ENCODE results near the gene GCHFR.
A peak's percentile ranks its signal among the peaks of the same experiment; 100 is the strongest.

GCHFR gene

GRCh38 chr15:40775740-40776536, 12.1 kb downstream of the GCHFR start:
- DNase-seq (ENCODE audit: low read depth, low spot score), result no peak

DNA sequence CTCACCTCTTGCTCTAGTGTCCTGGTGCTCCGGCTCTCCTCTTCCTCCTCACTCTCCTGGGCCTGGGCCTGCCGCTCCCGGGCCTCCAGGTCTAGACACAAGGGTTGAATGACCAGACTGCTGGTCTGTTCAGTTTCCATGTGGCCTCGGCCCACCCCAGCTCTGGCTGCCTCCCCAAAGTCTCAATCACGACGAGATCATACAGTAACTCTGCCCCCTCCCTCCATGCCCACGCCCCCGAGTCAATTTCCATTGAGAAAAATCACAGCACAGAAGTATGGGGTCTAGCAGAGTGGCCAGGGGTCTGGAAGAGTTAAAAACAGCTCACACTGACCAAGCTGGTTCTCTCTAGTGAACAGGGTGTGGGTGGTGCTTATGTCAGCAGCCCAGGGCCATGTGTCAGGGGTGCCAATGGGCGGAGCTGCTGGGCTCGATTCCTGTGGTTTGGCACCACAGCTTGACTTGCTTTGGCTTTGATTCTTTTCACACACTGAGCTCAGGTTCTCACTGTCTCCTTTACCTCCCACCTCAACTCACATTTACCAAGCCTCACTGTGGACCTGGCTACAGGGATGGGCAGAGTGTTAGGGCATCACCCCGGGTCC, 12.8 kb downstream of the GCHFR start:
- DNase-seq (ENCODE audit: low read depth, low spot score), result no peak

- DNase-seq (ENCODE audit: low read depth, low spot score), result peak; percentile 54
Measured at GRCh38 chr15:40782609-40783227, 18.9 kb downstream of the GCHFR start.

DNA sequence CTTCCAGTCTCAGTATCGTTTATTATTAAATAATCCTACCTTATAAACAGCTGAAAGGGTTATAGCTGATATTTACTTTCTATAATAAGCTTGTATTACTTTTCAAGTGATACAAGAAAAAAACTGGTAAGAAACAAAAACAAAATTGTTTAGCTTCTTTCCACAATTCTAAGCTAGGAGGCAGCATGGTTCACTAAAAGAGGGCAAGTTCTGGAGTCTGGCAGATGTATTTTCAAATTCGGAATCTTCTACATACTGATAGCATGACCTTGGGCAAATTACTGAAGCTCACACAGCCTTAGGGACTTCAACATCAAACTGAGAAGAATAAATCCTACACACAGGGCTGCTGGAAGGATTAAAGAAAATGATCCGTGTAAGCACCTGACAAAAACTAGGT, 21.3 kb downstream of the GCHFR start:
- no peak for DNase-seq (ENCODE audit: low read depth, low spot score)

DNA sequence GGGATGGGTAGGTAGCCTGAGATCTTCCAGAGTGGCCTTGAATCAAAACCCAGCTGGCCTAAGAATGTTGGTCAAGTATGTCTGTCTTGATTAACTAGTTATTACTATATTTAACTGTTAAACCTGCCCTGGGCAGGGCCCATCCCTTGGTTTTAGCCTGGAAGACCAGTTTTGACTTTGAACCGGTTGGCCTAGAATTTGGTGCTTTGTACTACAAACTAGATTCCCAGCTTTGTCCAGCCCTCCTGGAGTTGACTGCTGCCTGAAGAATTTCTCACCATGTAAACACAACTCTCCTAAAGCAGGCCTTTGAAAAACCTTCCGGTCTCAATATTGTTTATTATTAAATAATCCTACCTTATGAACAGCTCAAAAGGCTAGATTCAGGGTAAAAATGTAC, 21.9 kb downstream of the GCHFR start:
- DNase-seq (ENCODE audit: low read depth, low spot score), result no peak

GRCh38 chr15:40787344-40787841, 23.5 kb downstream of the GCHFR start:
- no peak for DNase-seq (ENCODE audit: low read depth, low spot score)

GRCh38 chr15:40787991-40788390, 24.1 kb downstream of the GCHFR start:
- DNase-seq (ENCODE audit: low read depth, low spot score), result no peak

GRCh38 chr15:40789119-40789518, 25.3 kb downstream of the GCHFR start:
- no peak for DNase-seq (ENCODE audit: low read depth, low spot score)

GRCh38 chr15:40789999-40790398, 26.1 kb downstream of the GCHFR start:
- no peak for DNase-seq (ENCODE audit: low read depth, low spot score)

DNA sequence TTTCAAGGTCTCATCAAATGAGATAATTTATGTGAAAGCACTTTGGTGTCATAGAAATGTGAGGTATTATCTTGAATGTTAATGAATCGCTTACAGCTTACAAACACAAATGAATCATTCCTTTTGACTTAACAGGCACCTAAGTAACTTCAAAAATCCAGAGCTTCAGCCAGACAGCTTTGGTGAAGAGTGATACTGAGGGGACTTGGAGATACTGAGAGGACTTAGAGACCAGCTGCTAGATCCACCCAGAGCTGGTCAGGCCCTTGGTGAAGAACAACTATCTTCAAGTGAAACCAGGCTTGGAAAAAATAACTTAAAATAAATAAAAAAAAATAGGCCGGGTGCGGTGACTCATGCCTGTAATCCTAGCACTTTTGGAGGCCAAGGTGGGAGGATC, 26.9 kb downstream of the GCHFR start:
- DNase-seq (ENCODE audit: low read depth, low spot score), result no peak

- no peak for DNase-seq (ENCODE audit: low read depth, low spot score)
Measured at GRCh38 chr15:40792394-40792793, 28.5 kb downstream of the GCHFR start.

GRCh38 chr15:40793216-40793989, 29.5 kb downstream of the GCHFR start:
- DNase-seq (ENCODE audit: low read depth, low spot score), result no peak

GRCh38 chr15:40796041-40796440, 32.2 kb downstream of the GCHFR start:
- no peak for DNase-seq (ENCODE audit: low read depth, low spot score)

GRCh38 chr15:40796512-40796911, 32.6 kb downstream of the GCHFR start:
- DNase-seq (ENCODE audit: low read depth, low spot score), result no peak

- no peak for DNase-seq (ENCODE audit: low read depth, low spot score)
Measured at GRCh38 chr15:40799523-40799922, 35.7 kb downstream of the GCHFR start.

GRCh38 chr15:40803076-40803475, 39.2 kb downstream of the GCHFR start:
- DNase-seq (ENCODE audit: low read depth, low spot score), result no peak

DNA sequence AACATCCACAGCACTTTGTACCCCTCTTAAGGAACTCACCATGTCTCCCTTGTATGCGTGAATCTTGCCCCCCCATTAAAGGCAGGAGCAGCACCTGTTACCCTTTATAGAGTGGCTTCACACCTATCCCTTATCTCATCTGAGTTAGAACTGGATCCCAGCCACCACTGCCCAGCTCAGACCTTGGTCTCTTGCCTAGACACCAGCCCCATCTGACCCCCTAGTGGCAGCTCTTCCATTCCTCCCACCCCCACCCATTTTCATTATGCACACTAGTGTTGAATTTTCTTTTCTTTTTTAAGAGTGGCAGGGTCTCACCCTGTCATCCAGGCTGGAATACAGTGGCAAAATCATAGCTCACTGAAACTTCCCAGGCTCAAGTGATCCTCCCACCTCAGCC, 39.8 kb downstream of the GCHFR start:
- DNase-seq (ENCODE audit: low read depth, low spot score), result no peak

DNA sequence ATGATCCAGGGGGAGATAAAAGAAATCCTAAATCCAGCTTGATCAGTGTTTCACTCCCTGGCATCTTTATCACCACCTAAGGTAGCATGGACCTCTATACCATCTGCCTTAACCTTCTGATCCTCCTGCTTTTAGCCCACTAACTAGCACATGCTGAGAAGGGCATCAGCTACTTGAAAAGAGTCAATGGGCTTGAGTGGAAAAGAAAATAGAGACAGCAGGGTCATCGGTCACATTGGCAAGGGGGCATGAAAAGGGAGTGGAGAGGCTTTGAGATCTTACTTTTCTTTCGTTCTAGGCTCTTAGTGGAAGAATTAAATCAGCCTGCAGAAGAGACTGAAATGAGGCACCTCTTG, 42.8 kb downstream of the GCHFR start:
- no peak for DNase-seq (ENCODE audit: low read depth, low spot score)

- peak; percentile 91 for DNase-seq (ENCODE audit: low read depth, low spot score)
Measured at GRCh38 chr15:40807028-40807887, 43.4 kb downstream of the GCHFR start, which contains the start of the genes DNAJC17 and ZFYVE19. Gene DNAJC17 (minus strand): TSS chr15:40807473. CDS start chr15:40807446, 27 bp downstream. Gene ZFYVE19 (plus strand): TSS chr15:40807089. CDS start chr15:40807590, 501 bp downstream.

- DNase-seq (ENCODE audit: low read depth, low spot score), result no peak
Measured at GRCh38 chr15:40807888-40808461, 44.1 kb downstream of the GCHFR start.
